K562 (cell line): ENCODE data around the gene BAZ2A. TPM values are rescaled to one million over a fixed set of nuclear protein-coding genes. Genes with fewer than 3 reads are reported as not detected.

Experiments used
- C11orf30 ChIP-seq: fragments of 450-650 bp; IDR thresholded peaks from 2 replicates; pipeline ENCODE4 v1.6.1; 2016; ENCODE audit warnings: low read depth, mild to moderate bottlenecking
- E2F8 ChIP-seq: fragments of 450-650 bp; IDR thresholded peaks from 2 replicates; pipeline ENCODE4 v1.7.1; 2018; ENCODE audit warnings: mild to moderate bottlenecking, low read depth; ENCODE audit not compliant: partially characterized antibody
- MTF1 ChIP-seq: fragments of 250-450 bp; sonication (Bioruptor Pico); IDR thresholded peaks from 2 replicates; pipeline ENCODE4 v1.9.0; 2021; ENCODE audit warnings: moderate library complexity, mild to moderate bottlenecking, inconsistent platforms, borderline replicate concordance
- PTBP1 ChIP-seq: fragments of 200-400 bp; formaldehyde crosslinking; IDR thresholded peaks from 2 replicates; pipeline ENCODE4 v1.6.1; 2017; ENCODE audit warnings: low read depth, low read length
- SAP30 ChIP-seq: fragments of 200-600 bp; sonication (generic); IDR thresholded peaks from 2 replicates; pipeline ENCODE4 v1.6.1; 2012; ENCODE audit warnings: borderline replicate concordance, low read depth, mild to moderate bottlenecking, moderate library complexity, low read length, control low read depth, inconsistent platforms; ENCODE audit not compliant: insufficient read depth, poor library complexity, severe bottlenecking
- SIN3B ChIP-seq: fragments of 450-650 bp; IDR thresholded peaks from 2 replicates; pipeline ENCODE4 v1.6.1; 2017; ENCODE audit warnings: low read depth, mild to moderate bottlenecking, moderate library complexity
- SREBF1 ChIP-seq: fragments of 150-350 bp; IDR thresholded peaks from 2 replicates; pipeline ENCODE4 v1.6.1; 2014; ENCODE audit warnings: antibody characterized with exemption, low read depth, low read length, borderline replicate concordance
- TAF9B ChIP-seq: fragments of 450-650 bp; IDR thresholded peaks from 2 replicates; pipeline ENCODE4 v1.6.1; 2018; ENCODE audit warnings: mild to moderate bottlenecking; ENCODE audit not compliant: partially characterized antibody
- TCF7 ChIP-seq: sonication (generic); IDR thresholded peaks from 2 replicates; pipeline ENCODE4 v1.6.1; 2016; ENCODE audit warnings: antibody characterized with exemption, borderline replicate concordance
- TRIM28 ChIP-seq: fragments of 450-650 bp; IDR thresholded peaks from 2 replicates; pipeline ENCODE4 v1.6.1; 2017
- VEZF1 ChIP-seq: fragments of 200-800 bp; sonication (Bioruptor generic); IDR thresholded peaks from 2 replicates; pipeline ENCODE4 v1.6.1; 2017; ENCODE audit warnings: missing genetic modification characterization, missing compliant biosample characterization
- ZBTB40 ChIP-seq, 2 experiments: fragments of 450-650 bp in 1 of 2; sonication (generic) in 1 of 2; formaldehyde crosslinking in 1 of 2; IDR thresholded peaks; 2 replicates each; pipeline versions ENCODE4 v1.7.1 to v1.9.0; 2016 to 2022; ENCODE audit warnings: inconsistent platforms in 1 of 2, mild to moderate bottlenecking in 1 of 2, missing genetic modification reagents in 1 of 2
- ZBTB7A ChIP-seq: IDR thresholded peaks from 2 replicates; pipeline ENCODE4 v1.6.1; 2011; ENCODE audit warnings: low read depth, mild to moderate bottlenecking, low read length, moderate library complexity, borderline replicate concordance; ENCODE audit not compliant: control insufficient read depth
- ZNF764 ChIP-seq: fragments of 250-450 bp; sonication (Bioruptor Pico); IDR thresholded peaks from 2 replicates; pipeline ENCODE4 v1.4.0; 2020; ENCODE audit warnings: low read depth, mild to moderate bottlenecking, moderate library complexity
- polyA plus RNA-seq, 8 experiments: library from polyadenylated mRNA; depleted of rRNA in 4 of 8; stranded (reverse) in 5 of 8; unstranded in 3 of 8; fragments of >200 nt; fragmentation: Nextera tagmentation in 2 of 8; fragmentation: Illumina TruSeq in 1 of 8; extraction: Ambion mirVana in 2 of 8; extraction: Trizol in 1 of 8; gene quantifications; 2 replicates each; pipeline versions ENCODE4 v1.2.1 to v1.2.3, GENCODE V29; 2011 to 2014; ENCODE audit warnings: inconsistent platforms in 1 of 8, missing spikeins in 1 of 8
- total RNA-seq, 7 experiments: library from RNA; depleted of rRNA in 6 of 7; stranded (reverse); fragments of >200 nt in 6 of 7; fragmentation: Illumina TruSeq in 2 of 7; extraction: Trizol in 2 of 7; gene quantifications; 2 replicates each; pipeline versions ENCODE4 v1.2.1 to v1.2.3, GENCODE V29; 2011 to 2021; ENCODE audit warnings: low replicate concordance in 1 of 7

The BAZ2A gene
- total and polyA plus RNA-seq, 9 of the 15 experiments (the other 6 are each of a cell fraction or from before 2014, with no cell fraction given), result 4.5 to 86.4 (median 26.2) TPM

- TF ChIP-seq ZBTB7A (peak; percentile 53; the same call in 1 of the 2 replicates), ZBTB40 (IDR thresholded peaks at IDR 0.05) (peak; percentile 60; the same call in 1 of the 2 replicates), ZBTB40 (CRISPR knock-in tag; IDR thresholded peaks at IDR 0.05) (no peak), ZNF764 (CRISPR knock-in tag) (no peak), PTBP1 (0 out of 2 replicates have a peak, but pooled peaks have one; percentile 34), E2F8 (peak; percentile 53), TAF9B (no peak), VEZF1 (CRISPR knock-in tag) (peak; percentile 64), TCF7 (peak; percentile 59; the same call in 1 of the 2 replicates), SREBF1 (0 out of 2 replicates have a peak, but pooled peaks have one; percentile 84), SAP30 (no peak), SIN3B (0 out of 2 replicates have a peak, but pooled peaks have one; percentile 24), C11orf30 (no peak), TRIM28 (no peak), MTF1 (no peak)
These were observed at the start of gene BAZ2A (continued) for GRCh38 chr12:56630180-56630632.
